Calu3 (cell line): ENCODE measurements around the gene HRH4. TPM values are rescaled to one million over a fixed set of nuclear protein-coding genes. Genes with fewer than 3 reads are reported as not detected.
A peak's percentile ranks its signal among the peaks of the same experiment; 100 is the strongest.

Source experiments
- BruUV-seq: library from RNA; stranded (reverse); fragments of 400-500 nt; replicated peaks from 2 replicates; lab custom pipeline; 2021; lab: Mats Ljungman, UMichigan
- CTCF ChIA-PET: fragments of 300-600 bp; sonication (Branson Sonifier 250); formaldehyde crosslinking; loops from one replicate; lab custom pipeline; 2022; ENCODE audit warnings: antibody characterized with exemption; lab: Charles Lee
- DNase-seq: peaks from one replicate; pipeline ENCODE4 v3.0.0; 2022
- H3K27ac Mint-ChIP-seq: one replicate; pipeline ENCODE4 v1.8.0; 2022; ENCODE audit warnings: mixed read lengths; ENCODE audit not compliant: unreplicated experiment
- H3K27me3 Mint-ChIP-seq: one replicate; pipeline ENCODE4 v1.8.0; 2022; ENCODE audit warnings: mixed read lengths; ENCODE audit not compliant: unreplicated experiment
- H3K36me3 Mint-ChIP-seq: one replicate; pipeline ENCODE4 v1.8.0; 2022; ENCODE audit warnings: mild to moderate bottlenecking, moderate library complexity, mixed read lengths; ENCODE audit not compliant: insufficient read depth, unreplicated experiment
- H3K4me1 Mint-ChIP-seq: one replicate; pipeline ENCODE4 v1.8.0; 2022; ENCODE audit warnings: mild to moderate bottlenecking, low read depth, mixed read lengths; ENCODE audit not compliant: unreplicated experiment
- H3K4me3 Mint-ChIP-seq: one replicate; pipeline ENCODE4 v1.8.0; 2022; ENCODE audit warnings: mild to moderate bottlenecking, low read depth, moderate library complexity, mixed read lengths; ENCODE audit not compliant: unreplicated experiment
- H3K9me3 Mint-ChIP-seq: one replicate; pipeline ENCODE4 v1.8.0; 2022; ENCODE audit warnings: low read depth, mixed read lengths; ENCODE audit not compliant: unreplicated experiment
- intact Hi-C: fragments of 100-400 bp; cut with micrococcal nuclease; formaldehyde crosslinking; loops from one replicate; pipeline ENCODE4 v1.10.0; 2022; ENCODE audit not compliant: unreplicated experiment
- total RNA-seq: library from RNA; stranded (reverse); gene quantifications from 2 replicates; pipeline ENCODE4 v1.2.3, GENCODE V29; 2022
- TF ChIP-seq, protein P1 (sequence below): fragments of 200-600 bp; IDR thresholded peaks from one replicate; pipeline ENCODE4 v1.8.0; 2022; ENCODE audit warnings: antibody characterized with exemption; ENCODE audit not compliant: unreplicated experiment

HRH4 gene
- total RNA-seq, 1 experiment from 2014 or later = 0.09 TPM

DNA sequence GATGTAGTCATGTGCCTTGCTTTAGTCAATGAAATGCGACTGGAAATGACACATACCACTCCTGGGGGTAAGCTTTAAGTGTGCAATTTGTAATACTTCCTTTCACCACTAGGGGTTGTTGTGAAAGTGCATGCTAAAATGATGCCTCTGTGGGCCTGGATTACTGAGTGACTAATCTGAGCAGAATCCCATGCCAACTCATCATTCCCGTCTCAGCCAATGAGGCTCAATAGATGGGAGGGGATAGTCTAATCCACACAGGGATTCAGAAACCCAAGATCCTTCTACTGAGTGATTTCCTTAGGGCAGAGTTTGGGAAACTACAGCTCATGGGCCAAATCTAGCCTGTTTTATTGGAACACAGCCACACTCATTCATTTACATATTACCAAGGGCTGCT, 54.0 kb downstream of the HRH4 start:
- Mint-ChIP-seq H3K36me3 (no peaks in the 10 kb centered on the region), H3K4me1 (no peaks in the 10 kb centered on the region), H3K27ac (no peak overlapping the region), H3K4me3 (no peak overlapping the region), H3K9me3 (peaks cover 2% of the 10 kb centered on the region), H3K27me3 (peaks cover 69% of the 10 kb centered on the region)
- TF ChIP-seq, protein P1, sequence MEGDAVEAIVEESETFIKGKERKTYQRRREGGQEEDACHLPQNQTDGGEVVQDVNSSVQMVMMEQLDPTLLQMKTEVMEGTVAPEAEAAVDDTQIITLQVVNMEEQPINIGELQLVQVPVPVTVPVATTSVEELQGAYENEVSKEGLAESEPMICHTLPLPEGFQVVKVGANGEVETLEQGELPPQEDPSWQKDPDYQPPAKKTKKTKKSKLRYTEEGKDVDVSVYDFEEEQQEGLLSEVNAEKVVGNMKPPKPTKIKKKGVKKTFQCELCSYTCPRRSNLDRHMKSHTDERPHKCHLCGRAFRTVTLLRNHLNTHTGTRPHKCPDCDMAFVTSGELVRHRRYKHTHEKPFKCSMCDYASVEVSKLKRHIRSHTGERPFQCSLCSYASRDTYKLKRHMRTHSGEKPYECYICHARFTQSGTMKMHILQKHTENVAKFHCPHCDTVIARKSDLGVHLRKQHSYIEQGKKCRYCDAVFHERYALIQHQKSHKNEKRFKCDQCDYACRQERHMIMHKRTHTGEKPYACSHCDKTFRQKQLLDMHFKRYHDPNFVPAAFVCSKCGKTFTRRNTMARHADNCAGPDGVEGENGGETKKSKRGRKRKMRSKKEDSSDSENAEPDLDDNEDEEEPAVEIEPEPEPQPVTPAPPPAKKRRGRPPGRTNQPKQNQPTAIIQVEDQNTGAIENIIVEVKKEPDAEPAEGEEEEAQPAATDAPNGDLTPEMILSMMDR = peak; percentile 85
- BruUV-seq = no TSS peak
- CTCF ChIA-PET = interaction anchor here (1.0 to 1.5 kb wide), 3 partner anchors 12 to 27 kb away, joined by 3 to 6 read pairs (median 5); no protein-coding TSS in a partner anchor
- intact Hi-C loops = no loop called here
- peak; percentile 15 for DNase-seq

DNA sequence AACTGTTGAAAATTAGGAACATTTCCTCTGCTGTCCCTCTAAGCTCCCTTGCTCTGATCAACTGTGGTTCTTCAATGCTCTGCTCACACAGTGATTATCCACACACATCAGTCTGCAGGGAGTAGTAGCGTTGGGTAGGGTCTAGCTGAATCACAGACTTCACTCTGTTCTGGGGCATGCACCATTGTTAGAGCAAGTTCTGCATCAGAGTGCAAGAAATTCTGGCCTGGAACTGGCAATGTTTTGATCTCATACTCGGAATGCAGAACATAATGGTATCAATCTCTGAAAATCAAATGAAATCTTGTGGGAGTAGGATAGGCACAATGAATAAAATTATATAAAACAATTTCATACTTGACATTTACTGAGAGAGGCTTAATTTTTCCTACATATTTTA, 55.3 kb downstream of the HRH4 start:
- peaks cover 2% of the 10 kb centered on the region for H3K9me3 Mint-ChIP-seq
- H3K27me3 Mint-ChIP-seq = peaks cover 81% of the 10 kb centered on the region
- CTCF ChIA-PET = no interaction called here
- no peak overlapping the region for H3K27ac Mint-ChIP-seq
- intact Hi-C loops = no loop called here
- DNase-seq = no peak
- no peaks in the 10 kb centered on the region for H3K4me1 Mint-ChIP-seq
- TF ChIP-seq, protein P1 = no peak
- H3K4me3 Mint-ChIP-seq = no peak overlapping the region
- H3K36me3 Mint-ChIP-seq = no peaks in the 10 kb centered on the region
- no TSS peak for BruUV-seq

DNA sequence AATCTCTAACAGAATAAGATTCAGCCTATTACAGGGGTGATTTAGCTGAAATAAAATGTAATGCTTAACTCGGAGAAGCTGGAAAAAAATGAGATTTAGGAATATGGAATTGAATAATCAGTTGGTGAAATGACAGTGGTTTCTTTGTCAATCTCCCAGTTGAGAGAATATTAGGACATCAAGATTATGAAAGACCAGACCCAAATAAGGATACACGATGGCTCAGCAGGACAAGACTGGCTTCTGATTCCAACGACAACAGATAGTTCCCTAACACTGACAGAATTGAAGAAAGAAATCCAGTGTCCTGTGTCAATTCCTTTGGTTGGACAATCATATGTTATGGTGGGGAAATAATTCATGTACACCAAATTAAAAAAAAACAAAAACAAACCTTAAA, 55.8 kb downstream of the HRH4 start:
- H3K9me3 Mint-ChIP-seq = peaks cover 2% of the 10 kb centered on the region
- H3K36me3 Mint-ChIP-seq = no peaks in the 10 kb centered on the region
- TF ChIP-seq, protein P1 = no peak
- no peak overlapping the region for H3K4me3 Mint-ChIP-seq
- H3K4me1 Mint-ChIP-seq = no peaks in the 10 kb centered on the region
- CTCF ChIA-PET = no interaction called here
- H3K27ac Mint-ChIP-seq = no peak overlapping the region
- intact Hi-C loops = no loop called here
- peaks cover 85% of the 10 kb centered on the region for H3K27me3 Mint-ChIP-seq
- DNase-seq = no peak
- no TSS peak for BruUV-seq

GRCh38 chr18:24517554-24517953, 57.1 kb downstream of the HRH4 start:
- Mint-ChIP-seq H3K27ac (no peak overlapping the region), H3K36me3 (no peaks in the 10 kb centered on the region), H3K4me1 (no peaks in the 10 kb centered on the region), H3K9me3 (peaks cover 2% of the 10 kb centered on the region), H3K27me3 (peaks cover 87% of the 10 kb centered on the region), H3K4me3 (no peak overlapping the region)
- TF ChIP-seq, protein P1 = no peak
- CTCF ChIA-PET = no interaction called here
- BruUV-seq = no TSS peak
- DNase-seq = no peak
- intact Hi-C loops = no loop called here
